MM.1S (cell line): ENCODE results near the gene DAB1.

Experiments
- DNase-seq: peaks from one replicate; pipeline ENCODE4 v3.0.0-alpha.2; 2015
- H2AFZ ChIP-seq: fragments of 300-600 bp; sonication (generic); 2 replicates; pipeline ENCODE4 v1.6.0; 2016; ENCODE audit warnings: antibody characterized with exemption, low read length
- H3F3A ChIP-seq: fragments of 300-600 bp; sonication (generic); 2 replicates; pipeline ENCODE4 v1.6.1; 2016; ENCODE audit warnings: mild to moderate bottlenecking, antibody characterized with exemption, low read length, moderate library complexity, mixed read lengths; ENCODE audit not compliant: insufficient read depth
- H3K27ac ChIP-seq: fragments of 300-600 bp; sonication (generic); 2 replicates; pipeline ENCODE4 v1.5.1; 2016; ENCODE audit warnings: mild to moderate bottlenecking, low read length
- H3K27me3 ChIP-seq: fragments of 300-600 bp; sonication (generic); replicated peaks from 2 replicates; pipeline ENCODE4 v1.6.0; 2016; ENCODE audit warnings: low read length; ENCODE audit not compliant: insufficient read depth
- H3K36me3 ChIP-seq: fragments of 300-600 bp; sonication (generic); replicated peaks from 2 replicates; pipeline ENCODE4 v1.6.1; 2016; ENCODE audit warnings: mild to moderate bottlenecking, low read length, mixed read lengths; ENCODE audit not compliant: insufficient read depth
- H3K4me1 ChIP-seq: fragments of 300-600 bp; sonication (generic); 2 replicates; pipeline ENCODE4 v1.6.1; 2016; ENCODE audit warnings: low read length, mixed read lengths
- H3K4me2 ChIP-seq: fragments of 300-600 bp; sonication (generic); 2 replicates; pipeline ENCODE4 v1.6.0; 2016; ENCODE audit warnings: low read depth, low read length
- H3K4me3 ChIP-seq: fragments of 300-600 bp; sonication (generic); 2 replicates; pipeline ENCODE4 v1.5.1; 2016; ENCODE audit warnings: low read length, mixed read lengths
- H3K79me2 ChIP-seq: fragments of 300-600 bp; sonication (generic); 2 replicates; pipeline ENCODE4 v1.6.1; 2016; ENCODE audit warnings: mixed run types, low read length, mixed read lengths
- H3K9ac ChIP-seq: fragments of 300-600 bp; sonication (generic); 2 replicates; pipeline ENCODE4 v1.6.1; 2016; ENCODE audit warnings: low read length, mixed read lengths
- H3K9me2 ChIP-seq: fragments of 300-600 bp; sonication (generic); replicated peaks from 2 replicates; pipeline ENCODE4 v1.6.1; 2016; ENCODE audit warnings: mild to moderate bottlenecking, low read length, mixed read lengths; ENCODE audit not compliant: insufficient read depth
- H3K9me3 ChIP-seq: fragments of 300-600 bp; sonication (generic); replicated peaks from 2 replicates; pipeline ENCODE4 v1.6.1; 2016; ENCODE audit warnings: mild to moderate bottlenecking, low read length, mixed read lengths; ENCODE audit not compliant: insufficient read depth
- H4K20me1 ChIP-seq: fragments of 300-600 bp; sonication (generic); 2 replicates; pipeline ENCODE4 v1.6.1; 2016; ENCODE audit warnings: mild to moderate bottlenecking, low read length, moderate library complexity, mixed read lengths; ENCODE audit not compliant: insufficient read depth
- EZH2 ChIP-seq: fragments of 300-600 bp; sonication (generic); optimal IDR thresholded peaks from 2 replicates; pipeline ENCODE3; 2017; ENCODE audit warnings: low read depth, mild to moderate bottlenecking, antibody characterized with exemption, low read length, mixed read lengths
- EZH2phosphoT487 ChIP-seq: fragments of 300-600 bp; sonication (generic); IDR thresholded peaks from 2 replicates; pipeline ENCODE4 v1.6.1; 2018; ENCODE audit warnings: antibody characterized with exemption, low read length
- TF ChIP-seq, protein P1 (sequence below): fragments of 300-600 bp; sonication (generic); IDR thresholded peaks from 2 replicates; pipeline ENCODE4 v1.5.1; 2016; ENCODE audit warnings: antibody characterized with exemption, low read length, mixed read lengths

DAB1 gene

DNA sequence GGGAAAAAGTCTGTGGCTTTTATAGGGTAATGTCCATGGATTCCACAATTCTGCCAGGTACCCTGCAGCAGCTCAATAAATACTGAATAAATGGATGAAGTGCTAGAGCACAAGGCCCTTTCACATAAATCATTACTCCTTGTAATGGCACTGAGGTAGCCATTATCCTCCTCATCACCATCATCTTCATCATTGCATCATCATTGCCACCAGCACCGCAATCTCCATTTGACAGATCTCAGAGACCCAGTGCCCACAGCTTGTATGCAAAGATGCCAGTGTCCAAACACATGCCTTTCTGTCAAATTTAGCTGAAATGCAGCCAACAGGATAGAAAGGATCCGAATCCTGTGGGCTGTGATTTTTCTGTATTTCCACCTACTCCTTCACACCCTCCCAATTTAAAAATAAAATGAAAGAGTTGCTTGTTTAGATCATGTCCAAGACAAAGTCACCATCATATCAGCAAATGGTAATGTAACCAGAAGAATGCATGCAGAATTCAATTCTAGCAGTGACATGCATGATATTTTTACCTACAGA lies 17.4 kb downstream of the DAB1 start:
- no peaks in the 10 kb centered on the region for H4K20me1 ChIP-seq
- H3K9me2 ChIP-seq: no peaks in the 10 kb centered on the region
- H3K9me3 ChIP-seq: no peaks in the 10 kb centered on the region; the same call in 1 of the 2 replicates
- H3K79me2 ChIP-seq: no peaks in the 10 kb centered on the region
- no peak overlapping the region for H3K4me3 ChIP-seq
- no peaks in the 10 kb centered on the region for H3K36me3 ChIP-seq
- TF ChIP-seq EZH2phosphoT487: no peak
- TF ChIP-seq EZH2: no peak
- TF ChIP-seq, protein P1, sequence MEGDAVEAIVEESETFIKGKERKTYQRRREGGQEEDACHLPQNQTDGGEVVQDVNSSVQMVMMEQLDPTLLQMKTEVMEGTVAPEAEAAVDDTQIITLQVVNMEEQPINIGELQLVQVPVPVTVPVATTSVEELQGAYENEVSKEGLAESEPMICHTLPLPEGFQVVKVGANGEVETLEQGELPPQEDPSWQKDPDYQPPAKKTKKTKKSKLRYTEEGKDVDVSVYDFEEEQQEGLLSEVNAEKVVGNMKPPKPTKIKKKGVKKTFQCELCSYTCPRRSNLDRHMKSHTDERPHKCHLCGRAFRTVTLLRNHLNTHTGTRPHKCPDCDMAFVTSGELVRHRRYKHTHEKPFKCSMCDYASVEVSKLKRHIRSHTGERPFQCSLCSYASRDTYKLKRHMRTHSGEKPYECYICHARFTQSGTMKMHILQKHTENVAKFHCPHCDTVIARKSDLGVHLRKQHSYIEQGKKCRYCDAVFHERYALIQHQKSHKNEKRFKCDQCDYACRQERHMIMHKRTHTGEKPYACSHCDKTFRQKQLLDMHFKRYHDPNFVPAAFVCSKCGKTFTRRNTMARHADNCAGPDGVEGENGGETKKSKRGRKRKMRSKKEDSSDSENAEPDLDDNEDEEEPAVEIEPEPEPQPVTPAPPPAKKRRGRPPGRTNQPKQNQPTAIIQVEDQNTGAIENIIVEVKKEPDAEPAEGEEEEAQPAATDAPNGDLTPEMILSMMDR: no peak
- H3K9ac ChIP-seq: no peak overlapping the region
- H2AFZ ChIP-seq: no peak overlapping the region
- no peaks in the 10 kb centered on the region for H3F3A ChIP-seq
- H3K4me2 ChIP-seq: no peak overlapping the region
- DNase-seq: no peak
- H3K27ac ChIP-seq: no peak overlapping the region
- no peaks in the 10 kb centered on the region for H3K27me3 ChIP-seq
- no peaks in the 10 kb centered on the region for H3K4me1 ChIP-seq

DNA sequence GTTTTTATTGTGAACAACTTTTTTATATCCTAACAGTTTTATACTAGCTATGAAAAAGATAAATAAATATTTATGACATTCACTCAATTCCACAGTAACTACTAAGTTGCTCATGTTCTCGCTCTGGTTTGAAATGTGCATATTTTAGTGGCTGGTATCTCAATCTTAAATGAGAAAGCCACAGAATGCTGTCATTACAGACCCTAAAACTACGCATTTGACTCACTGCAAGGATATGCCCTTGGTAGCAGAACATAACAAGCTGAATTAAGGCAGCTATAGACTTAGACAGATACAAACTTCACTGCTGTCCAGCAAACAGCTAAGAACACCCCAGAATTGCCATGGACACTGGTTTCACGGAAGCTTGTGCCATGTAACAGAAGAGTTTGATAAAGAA lies 19.0 kb downstream of the DAB1 start:
- H3K27me3 ChIP-seq: no peaks in the 10 kb centered on the region
- no peak overlapping the region for H3K4me3 ChIP-seq
- H3K36me3 ChIP-seq: no peaks in the 10 kb centered on the region
- no peaks in the 10 kb centered on the region for H4K20me1 ChIP-seq
- TF ChIP-seq, protein P1: no peak
- TF ChIP-seq EZH2: no peak
- TF ChIP-seq EZH2phosphoT487: no peak
- no peaks in the 10 kb centered on the region for H3K79me2 ChIP-seq
- H2AFZ ChIP-seq: no peak overlapping the region
- H3K9me2 ChIP-seq: no peaks in the 10 kb centered on the region
- no peak for DNase-seq
- H3K4me1 ChIP-seq: no peaks in the 10 kb centered on the region
- no peak overlapping the region for H3K4me2 ChIP-seq
- no peaks in the 10 kb centered on the region for H3F3A ChIP-seq
- H3K27ac ChIP-seq: no peak overlapping the region
- no peaks in the 10 kb centered on the region; the same call in 1 of the 2 replicates for H3K9me3 ChIP-seq
- no peak overlapping the region for H3K9ac ChIP-seq

DNA sequence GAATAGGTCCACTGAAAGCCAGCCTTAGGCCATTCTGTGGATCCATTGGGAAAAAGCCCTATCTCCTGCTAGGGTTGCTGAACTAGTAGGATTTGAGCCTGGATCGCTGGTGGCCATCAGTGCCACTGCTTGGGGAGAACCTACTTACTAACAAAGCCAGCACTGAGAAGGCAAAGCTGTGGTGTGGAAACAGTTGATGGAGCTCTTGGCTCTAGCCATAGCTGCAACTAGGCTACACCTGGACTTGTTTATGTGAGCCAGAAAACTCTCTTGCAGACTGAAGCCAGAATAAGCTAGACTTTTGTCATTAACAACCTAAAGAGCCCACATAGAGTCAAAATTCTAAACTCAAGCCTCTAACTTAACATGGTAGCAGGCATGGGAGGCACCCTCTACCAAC lies 20.7 kb downstream of the DAB1 start:
- Histone ChIP-seq H2AFZ (no peak overlapping the region), H3K9me2 (no peaks in the 10 kb centered on the region), H3K27ac (no peak overlapping the region), H3K4me3 (no peak overlapping the region), H3F3A (no peaks in the 10 kb centered on the region), H3K4me2 (no peak overlapping the region), H3K9me3 (no peaks in the 10 kb centered on the region; the same call in 1 of the 2 replicates), H3K79me2 (no peaks in the 10 kb centered on the region), H3K4me1 (no peaks in the 10 kb centered on the region), H3K9ac (no peak overlapping the region), H3K36me3 (no peaks in the 10 kb centered on the region), H3K27me3 (no peaks in the 10 kb centered on the region), H4K20me1 (no peaks in the 10 kb centered on the region)
- TF ChIP-seq EZH2phosphoT487: no peak
- TF ChIP-seq, protein P1: no peak
- TF ChIP-seq EZH2: no peak
- no peak for DNase-seq
